ENCODE data around the gene LRP11.
"Not testable (repeated sequence)": the region's sequence is repeated elsewhere in the genome, so short reads cannot be mapped to it uniquely, and the experiment has no call there.

LRP11 gene

DNA sequence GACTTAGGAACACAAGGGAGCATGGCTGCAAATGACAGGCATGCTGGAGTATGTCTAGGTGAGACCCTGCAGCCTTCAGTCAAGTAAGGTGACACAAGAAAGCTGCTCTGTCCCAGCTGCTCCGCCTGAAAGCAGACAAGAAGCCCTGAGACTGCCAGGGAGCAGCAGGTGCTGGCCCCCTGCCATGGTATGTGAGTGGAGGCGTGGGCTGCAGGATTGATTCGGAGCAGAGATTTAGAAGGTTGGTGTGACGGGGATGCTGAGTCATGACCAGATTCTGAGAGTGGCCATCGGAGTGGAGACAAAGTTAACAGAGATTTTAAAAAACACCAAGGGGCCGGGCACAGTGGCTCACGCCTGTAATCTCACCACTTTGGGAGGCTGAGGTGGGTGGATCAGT, 17.8 kb downstream of the LRP11 start:
- DNase-seq, result peak; percentile 82

DNA sequence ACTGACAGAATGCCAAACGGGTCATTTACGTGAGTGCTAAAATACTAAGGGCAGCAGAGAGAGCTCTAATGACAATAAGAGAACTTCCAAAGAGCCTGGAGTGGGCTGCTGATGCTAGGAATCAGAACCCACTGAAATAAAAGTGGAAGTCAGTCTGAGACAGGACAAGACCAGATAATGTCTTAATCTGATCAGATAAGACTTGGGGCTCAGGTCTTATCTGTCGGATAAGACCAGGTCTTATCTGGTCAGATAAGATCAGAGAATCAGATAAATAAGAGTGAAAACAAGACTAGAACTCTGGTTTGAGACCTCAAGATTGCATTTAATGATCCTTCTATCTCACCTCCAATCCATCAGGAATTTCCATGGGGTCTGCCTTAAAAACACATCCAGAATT, 18.6 kb downstream of the LRP11 start:
- DNase-seq, result no peak

- DNase-seq, result no peak
These were observed 19.7 kb downstream of the LRP11 start for GRCh38 chr6:149844480-149844879.

GRCh38 chr6:149844036-149844435, 20.1 kb downstream of the LRP11 start:
- DNase-seq, result not testable (repeated sequence)

DNA sequence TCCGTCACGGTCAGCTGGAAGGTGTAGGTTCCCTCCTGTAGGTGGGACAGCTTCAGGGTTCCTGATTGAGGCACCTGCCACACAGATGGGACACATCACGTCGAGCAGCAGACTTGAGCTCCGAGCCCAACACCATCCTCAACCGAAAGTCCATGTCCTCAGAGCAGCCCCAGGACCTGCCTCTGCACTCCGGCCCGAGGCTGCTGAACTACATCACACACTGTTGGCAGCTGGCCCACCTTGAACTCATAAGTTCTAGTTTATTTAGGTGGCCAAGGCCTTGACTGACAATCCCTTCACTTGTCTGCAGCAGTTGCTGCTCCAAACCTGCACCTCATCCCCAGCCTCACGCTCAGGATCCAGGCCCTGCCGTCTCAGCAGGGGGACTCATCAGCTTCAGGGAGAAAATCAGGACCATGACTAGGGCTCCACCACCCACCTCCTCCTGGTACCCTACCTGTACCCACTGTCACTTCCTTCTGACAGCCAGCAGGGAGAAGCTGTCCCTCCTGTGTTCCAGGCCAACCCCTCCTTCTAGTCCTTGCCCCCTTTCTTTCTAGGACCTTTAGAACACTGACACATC, 21.0 kb downstream of the LRP11 start:
- no peak for DNase-seq

DNA sequence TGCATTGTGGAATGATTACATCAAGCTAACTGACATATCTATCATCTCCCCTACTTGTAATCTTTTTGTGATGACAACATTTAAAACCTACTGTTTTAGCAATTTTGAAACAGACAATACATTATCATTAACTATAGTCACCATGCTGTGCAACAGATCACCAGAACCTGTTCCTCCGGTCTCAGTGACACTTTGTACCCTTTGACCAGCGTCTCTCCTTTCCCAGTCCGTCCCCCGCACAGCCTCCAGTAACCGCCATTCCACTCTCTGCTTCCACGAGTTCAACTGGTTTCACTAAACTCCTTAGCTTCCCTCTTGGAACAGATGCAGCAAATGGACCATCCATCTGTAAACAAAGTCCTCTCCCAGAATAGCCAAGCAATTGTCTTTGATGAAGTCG, 21.8 kb downstream of the LRP11 start:
- DNase-seq, result no peak

GRCh38 chr6:149840345-149841075, 23.6 kb downstream of the LRP11 start:
- peak; percentile 95 for DNase-seq

- peak; percentile 24 for DNase-seq
These were observed 29.4 kb downstream of the LRP11 start for GRCh38 chr6:149834513-149835481.

- no peak for DNase-seq
These were observed 30.5 kb downstream of the LRP11 start for GRCh38 chr6:149833651-149834050.

GRCh38 chr6:149831308-149831820, 32.8 kb downstream of the LRP11 start:
- DNase-seq, result no peak

- DNase-seq, result no peak
These were observed 33.3 kb downstream of the LRP11 start for GRCh38 chr6:149830731-149831307.

- no peak for DNase-seq
These were observed 38.9 kb downstream of the LRP11 start for GRCh38 chr6:149825292-149825691.

DNA sequence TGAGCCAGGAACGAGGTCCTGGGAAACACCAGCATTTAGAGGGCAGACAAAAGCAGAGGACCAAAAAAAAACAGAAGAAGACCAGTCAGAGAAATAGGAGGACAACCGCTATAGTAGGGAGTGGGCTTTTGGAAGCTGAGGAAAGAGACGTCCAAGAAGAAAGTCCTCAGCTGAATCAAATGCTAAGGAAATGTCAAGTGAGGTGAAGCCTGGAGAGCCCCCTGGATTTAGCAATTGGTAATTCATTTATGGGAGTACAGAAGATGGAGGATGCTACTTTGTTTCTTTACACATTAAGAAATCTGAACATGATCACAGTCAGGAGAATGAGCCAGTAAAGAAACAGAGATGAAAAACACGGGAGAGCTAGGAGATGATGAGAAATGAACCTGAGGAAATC, 41.1 kb downstream of the LRP11 start:
- no peak for DNase-seq

DNA sequence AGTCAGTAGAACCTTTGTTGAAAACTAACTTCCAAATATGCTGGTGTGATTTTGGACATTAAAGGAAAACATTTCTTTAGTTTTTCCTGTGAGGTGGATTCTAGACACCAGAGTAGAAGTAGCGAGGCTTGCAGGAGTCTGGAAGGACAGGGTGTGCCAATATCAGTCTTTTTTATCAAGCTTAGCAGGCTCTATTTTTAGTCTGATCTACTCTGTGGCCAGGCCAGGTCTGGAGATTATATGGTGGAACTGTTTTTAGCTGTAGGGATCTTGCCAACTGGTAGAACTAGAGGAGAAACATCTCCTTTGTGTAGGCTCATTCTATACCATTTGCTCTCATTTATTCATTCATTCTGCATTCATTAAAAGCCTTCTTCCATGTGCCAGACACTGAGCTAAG, 42.7 kb downstream of the LRP11 start:
- DNase-seq, result no peak

DNA sequence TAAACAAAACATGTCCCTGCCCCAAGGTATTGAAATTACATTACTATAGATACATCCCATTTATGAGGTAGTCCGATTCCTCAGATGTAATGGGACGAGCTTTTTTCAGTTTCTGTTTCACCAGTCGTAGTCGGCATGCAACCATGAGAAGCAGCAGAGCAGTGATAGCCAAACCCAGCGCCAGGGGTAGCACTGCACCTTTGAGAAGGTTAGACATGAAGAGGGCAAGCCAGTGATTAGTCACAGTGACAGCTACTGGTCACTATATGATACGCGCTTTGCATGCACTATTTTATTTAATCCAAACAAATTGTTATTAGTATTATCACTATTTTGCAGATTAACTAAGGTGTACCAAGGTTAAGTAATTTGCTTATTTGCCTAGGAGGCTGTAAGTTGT, 43.7 kb downstream of the LRP11 start:
- no peak for DNase-seq

- DNase-seq, result no peak
These were observed 48.4 kb downstream of the LRP11 start for GRCh38 chr6:149815788-149816187.

- no peak for DNase-seq
These were observed 50.8 kb downstream of the LRP11 start for GRCh38 chr6:149813351-149813750.

GRCh38 chr6:149809798-149810197, 54.4 kb downstream of the LRP11 start:
- no peak for DNase-seq

DNA sequence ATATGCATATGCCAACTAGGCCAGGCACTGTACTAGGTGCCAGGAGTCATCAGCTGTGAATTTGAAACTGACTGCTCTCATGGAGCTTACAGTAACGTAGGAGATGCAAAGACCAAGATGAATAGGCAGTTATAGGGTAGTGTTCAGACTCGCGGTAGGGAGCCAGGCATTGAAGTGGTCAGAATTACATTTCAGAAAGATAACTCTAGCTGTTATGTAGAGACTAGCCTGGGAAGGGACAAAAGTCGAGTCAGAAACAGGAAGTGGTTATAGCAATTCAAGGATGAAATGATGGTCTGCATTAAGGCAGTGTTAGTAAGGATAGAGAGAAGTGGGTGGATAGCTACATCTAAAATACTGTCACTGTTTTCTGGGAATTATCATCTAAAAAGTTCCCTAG, 58.0 kb downstream of the LRP11 start:
- DNase-seq, result no peak

- DNase-seq, result no peak
These were observed 80.6 kb downstream of the LRP11 start for GRCh38 chr6:149783551-149783950.

DNA sequence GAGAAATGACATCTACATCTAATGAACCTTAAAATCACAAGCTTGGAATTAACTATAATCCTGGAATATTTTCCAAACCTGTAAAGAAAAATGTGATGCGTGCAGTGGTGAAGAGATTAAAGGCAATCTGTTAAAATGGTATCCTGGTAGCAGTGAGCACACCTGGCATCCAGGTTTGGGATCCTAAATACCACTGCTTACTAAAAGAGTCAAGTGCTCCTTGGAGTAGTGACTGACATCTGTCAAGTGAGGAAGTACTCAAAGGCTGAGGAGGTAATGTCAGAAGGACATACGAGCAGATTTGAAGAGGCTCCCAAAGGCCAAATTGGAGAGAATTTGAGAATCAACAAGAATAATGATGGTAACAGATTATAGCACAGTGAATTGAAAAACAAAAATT, 81.8 kb downstream of the LRP11 start:
- DNase-seq, result no peak

DNA sequence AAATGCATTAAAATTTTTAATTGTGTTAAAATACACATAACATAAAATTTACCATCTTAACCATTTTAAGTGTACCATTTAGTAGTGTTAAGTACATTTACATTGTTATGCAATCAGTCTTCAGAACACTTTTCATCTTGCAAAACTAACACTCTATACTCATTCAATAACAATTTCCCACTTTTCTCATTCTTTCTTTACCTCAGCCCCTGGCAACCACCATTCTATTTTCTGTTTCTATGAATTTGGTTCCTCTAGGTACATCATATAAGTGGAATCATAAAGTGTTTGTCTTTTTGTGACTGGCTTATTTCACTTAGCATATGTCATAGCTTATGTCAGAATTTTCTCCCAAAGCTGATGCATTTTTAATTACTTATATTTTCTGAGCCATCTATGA, 82.4 kb downstream of the LRP11 start:
- no peak for DNase-seq

GRCh38 chr6:149779644-149779963, 84.6 kb downstream of the LRP11 start:
- DNase-seq, result no peak

Measured in DMS79 (cell line).